HG02885 (cell line): ENCODE data around the gene PHACTR3.

ENCODE experiments used
- ATAC-seq: cut with Tn5 transposase; IDR thresholded peaks from one replicate; pipeline ENCODE4 v1.9.1; 2021; ENCODE audit warnings: mild to moderate bottlenecking; ENCODE audit not compliant: unreplicated experiment, poor library complexity

The PHACTR3 gene

DNA sequence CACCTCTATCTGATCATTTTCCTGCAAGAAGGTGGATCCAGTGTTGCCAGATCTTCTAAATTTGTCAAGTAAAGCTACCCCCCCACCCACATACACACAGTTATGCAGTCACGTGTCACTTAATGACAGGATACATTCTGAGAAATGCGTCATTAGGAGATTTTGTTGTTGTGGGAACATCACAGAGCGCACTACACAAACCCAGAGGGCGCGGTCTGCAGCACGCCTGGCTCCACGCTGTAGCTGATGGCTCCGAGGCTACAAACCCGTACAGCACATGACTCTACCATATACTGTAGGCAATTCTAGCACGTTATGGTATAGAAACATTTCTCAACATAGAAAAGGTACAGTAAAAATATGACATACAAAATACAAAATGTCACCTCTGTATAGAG is 202.2 kb downstream of the PHACTR3 start:
- no peak for ATAC-seq

DNA sequence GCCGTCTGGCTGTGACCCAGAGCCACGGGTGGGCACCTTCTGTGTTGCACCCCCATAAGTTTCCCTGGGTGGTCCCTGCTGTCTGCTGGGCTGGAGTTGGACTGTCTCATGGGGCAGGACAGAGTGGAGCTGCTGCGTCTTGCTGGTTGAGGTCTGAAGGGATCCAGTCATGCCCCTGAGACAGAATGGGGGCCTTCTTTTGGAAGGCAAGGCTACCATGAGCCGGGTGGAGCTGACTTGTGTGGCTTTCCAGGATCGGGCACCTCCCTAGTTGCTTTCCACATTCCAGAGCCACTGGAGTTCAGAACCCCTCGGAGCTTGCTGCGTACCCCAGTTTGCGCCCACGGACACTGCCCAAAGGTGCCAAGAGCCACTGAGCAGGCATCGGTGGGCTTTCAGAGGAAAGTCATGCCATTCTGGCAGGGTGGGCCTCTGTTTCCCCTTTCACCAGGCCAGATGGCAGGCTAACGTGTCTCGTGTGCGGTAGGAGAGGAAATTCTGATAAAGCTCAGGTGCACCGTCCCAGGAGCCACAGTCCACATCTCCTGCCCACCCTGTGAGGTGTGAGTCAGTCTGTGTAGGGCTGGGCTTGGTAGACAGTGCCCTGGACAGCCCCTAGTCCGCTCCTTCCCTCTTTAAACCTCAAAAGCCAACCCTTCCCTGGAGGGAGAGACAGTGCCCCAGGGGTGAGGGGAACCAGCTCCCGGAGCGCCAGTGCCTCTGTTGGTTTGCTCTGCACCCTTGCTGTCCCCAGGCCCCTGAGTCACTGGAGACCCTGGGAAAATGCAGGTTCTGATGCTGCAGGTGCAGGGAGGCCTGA is 203.8 kb downstream of the PHACTR3 start:
- ATAC-seq: no peak

DNA sequence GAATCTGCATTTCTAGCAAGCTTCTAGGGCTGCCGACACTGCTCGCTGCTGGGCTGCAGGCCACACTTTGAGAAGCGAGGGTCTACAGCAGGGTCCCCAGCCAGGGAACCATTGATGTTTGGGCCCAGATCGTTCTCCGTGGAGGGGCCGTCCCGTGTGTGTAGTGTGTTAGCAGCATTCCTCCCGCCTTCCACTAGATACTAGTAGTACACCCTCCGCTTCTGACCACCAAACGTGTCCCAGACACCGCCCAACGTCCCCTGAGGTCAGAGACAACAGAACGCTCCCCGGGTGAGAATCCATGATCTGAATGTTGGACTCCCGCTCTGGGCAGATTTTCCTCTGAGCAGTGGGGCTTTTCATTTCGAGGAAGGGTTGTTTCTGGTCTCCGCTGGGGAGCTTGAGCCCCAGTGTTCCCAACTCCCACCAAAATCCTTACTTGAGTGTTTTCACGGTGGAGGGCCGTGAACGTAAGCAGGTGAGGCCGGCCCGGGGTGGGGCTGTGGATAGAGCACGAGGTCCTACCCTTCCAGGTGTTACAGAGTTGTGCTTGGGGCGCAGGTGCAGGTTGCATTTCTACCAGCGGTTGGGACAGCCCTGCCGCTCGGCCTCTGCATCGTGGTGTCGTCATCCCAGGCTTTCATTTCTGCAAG is 204.5 kb downstream of the PHACTR3 start:
- no peak for ATAC-seq

DNA sequence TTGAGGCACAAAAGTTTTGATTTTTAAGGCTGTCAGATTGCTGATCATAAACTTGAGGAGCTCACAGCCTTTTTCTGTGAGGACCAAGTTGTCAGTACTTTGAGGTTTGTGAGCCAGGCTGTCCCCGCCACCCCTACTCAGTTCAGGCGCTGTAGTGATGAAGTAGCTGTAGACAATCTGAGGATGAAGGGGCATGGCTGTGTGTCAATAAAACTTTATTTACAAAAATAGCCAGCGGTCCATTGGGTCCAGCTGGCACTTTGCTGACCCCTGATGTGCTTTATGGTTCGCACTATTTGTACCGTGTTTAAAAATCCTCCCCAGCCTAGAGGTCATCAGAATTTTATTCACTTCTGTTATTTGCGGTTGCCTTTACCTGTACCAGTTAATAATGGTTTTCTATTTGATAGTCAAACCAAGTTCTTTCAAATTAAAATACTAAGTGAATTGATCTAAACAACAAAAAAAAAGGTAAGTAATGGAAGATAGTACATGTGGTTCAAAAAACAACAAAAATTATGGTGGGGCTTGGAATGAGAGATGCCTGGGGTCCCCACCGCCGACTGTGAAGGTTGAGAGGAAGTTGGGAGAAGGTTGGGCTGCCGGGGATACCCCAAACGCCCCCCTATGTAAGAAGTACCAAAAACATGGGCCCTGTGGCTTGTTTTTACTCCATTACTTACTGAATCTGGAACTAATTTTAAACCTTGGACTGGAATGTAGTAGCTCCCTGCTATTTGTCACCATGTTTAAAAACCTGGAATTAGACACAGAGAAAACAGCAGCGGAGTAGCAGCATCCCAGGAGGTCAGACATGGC is 205.5 kb downstream of the PHACTR3 start:
- no peak for ATAC-seq

DNA sequence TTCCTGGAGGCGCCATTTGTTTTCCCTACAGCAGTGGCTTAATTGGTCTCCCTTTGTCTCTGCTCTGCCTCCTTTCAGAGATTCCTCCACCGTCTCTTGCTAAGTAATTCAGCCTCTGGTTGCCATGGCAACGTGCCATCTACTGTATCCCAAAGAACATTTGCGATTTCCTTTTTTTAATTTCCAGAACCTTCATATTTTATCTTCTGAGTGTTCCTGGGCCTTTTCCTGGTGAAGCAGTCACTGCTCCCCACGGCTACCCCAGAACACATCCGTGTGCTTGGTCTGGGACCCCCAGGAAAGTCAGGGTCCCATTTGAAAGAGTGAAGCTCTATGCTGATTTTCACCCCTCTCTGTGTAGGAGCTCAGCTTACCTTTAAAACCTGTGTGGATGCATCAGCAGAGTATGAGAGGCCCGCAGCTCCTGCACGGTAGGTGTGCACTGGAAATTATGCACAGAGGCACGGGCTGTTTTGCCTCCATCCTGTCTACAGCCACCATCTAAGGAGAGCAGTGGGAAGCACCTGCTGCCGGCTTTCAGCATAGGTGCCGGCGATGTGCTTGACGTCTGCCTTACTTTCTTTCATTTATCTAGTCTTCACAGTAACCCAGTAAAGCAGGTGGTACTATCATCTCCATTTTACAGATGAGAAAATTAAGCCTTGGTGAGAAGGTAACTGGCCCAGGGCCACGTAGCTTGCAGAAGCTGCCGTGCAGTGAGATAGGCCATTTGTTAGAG is 206.3 kb downstream of the PHACTR3 start:
- no peak for ATAC-seq

DNA sequence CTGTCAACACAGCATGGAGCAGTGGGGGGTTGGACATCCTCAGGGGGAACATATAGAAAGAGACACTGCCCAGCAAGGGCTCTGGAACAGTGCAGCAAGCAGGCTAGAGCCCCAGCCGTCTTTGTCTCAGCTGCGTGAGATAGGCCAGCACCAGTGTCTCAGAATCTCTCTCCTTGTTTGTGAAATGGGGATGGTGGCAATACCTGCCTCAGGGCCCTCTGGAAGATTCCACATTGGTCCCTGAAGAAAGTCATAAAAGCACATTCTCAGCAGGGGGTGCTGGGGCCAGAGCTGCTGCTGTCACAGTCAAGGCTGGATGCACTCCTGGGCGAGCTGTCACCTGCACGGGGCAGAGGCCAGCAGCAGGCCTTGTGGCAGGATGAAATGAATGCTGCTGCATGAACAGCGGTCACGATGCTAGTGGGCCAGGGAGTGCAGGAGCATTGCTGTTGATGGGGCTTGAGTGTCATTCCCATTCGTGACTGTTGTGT is 207.4 kb downstream of the PHACTR3 start:
- no peak for ATAC-seq

DNA sequence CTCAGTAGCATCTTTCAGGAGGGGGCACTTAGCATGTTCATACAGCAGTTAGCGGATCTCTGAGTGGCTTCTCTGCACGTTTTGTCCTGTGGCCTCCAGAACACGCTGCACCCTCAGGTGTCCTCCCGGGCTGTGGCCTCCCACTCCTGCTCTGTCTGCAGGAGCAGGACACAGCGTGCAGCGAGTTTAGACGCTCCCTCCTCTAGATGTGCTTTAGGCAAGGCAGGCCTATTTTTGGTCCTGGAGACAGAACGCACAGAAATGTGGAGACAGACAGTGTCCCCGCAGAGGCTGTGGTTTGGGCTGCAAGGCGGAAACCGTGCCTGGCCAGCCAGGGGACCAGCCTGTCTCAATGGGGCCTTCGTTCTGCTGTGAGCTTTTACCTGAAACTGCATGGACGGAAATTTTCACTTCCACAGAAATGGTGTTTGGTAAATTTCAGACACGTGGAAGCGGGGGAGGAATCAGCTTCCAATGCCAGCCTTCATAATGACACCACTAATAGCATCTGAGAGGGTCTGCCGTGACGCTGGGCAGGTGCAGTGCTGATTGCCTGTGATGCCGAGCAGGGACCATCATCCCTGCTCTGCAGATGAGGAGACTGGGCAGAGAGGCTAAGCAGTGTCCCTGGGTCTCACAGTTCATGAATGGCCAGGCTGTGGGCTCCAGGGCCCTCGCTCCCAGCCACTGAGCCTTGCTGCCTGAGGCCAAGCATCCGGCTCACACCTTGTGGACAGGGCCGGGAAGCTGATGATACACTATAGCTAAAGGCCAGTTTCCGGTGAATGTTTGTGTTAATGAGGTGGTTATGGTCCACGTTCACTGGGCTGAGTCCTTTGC is 208.2 kb downstream of the PHACTR3 start:
- ATAC-seq: no peak

DNA sequence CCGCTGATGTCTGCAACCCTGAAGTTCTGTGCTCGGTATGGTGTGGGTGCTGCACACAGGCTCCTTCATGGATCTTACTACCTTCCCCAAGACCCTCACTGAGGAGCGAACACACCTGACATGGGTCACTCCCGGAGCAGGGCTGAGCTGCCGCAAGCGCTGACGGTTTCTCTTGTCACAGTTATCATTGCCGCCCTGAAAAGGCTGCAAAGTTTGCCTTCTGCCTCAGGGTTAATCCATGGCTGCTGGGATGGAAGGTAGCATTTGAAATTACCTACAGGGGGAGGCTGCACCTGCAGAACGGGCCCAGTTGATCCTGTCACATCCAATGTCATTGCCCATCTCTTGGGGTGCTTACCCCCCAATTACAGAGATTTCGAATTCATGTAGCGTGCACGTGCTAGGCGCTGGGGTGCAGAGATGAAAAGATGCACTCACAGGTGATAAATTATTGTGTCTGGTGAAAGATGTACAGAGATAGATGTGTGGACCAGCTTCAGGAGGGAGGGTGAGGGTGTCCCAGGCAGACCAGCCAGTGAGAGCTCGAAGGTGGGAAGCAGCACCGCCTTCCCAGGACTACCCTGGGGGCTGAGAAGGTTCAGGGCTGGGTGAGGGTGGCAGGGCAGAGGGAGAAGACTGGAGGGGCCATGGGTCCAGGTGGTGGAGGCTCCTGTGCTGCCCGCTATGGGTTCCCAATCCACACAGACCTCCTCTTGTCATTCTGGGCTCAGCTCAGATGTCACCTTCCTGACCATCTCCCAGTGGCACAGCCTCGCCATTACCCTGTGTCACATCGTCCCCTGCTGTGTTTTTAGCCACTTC is 209.0 kb downstream of the PHACTR3 start:
- no peak for ATAC-seq

DNA sequence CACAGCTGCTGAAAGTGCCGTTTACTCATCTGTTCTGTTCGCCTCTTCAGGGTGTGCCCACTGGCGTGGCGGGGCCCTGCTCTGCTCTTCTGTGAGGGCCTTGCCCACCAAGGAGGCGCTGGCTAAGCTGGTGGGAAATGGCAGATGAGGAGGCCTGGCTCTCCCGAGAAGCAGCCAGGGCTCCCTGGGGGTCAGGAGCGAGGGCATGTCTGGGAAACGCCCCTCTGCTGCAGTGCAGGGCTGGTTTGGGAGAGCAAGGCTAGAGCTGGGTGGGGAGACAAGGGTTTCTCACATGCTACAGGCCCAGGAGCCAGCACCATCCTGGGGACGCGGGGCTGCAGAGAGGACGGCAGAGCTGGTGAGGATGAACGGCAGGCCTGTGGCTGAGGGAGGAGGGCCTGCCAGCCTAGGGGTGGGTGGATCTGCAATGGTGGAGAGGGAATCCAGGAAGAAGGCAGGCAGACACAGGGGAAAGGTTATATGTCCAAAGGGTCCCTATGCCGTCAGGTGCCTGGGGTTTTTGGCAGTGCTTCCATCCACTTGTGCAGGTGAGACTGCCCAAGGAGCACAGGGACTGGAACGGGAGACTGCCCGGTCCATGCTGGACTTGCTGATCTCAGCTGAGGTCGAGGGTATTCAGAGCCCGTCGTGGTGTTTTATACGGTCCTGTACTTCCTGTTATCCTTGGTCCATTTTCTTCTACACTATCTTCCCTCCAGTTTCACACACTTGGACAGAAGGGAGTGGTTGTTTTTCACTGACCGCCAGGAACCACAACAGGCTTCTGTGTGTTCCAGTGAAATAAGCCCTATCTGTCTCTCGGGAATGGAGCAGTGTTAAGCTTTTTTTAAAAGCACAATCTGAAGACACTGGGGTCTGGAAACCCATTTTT is 209.9 kb downstream of the PHACTR3 start:
- no peak for ATAC-seq

DNA sequence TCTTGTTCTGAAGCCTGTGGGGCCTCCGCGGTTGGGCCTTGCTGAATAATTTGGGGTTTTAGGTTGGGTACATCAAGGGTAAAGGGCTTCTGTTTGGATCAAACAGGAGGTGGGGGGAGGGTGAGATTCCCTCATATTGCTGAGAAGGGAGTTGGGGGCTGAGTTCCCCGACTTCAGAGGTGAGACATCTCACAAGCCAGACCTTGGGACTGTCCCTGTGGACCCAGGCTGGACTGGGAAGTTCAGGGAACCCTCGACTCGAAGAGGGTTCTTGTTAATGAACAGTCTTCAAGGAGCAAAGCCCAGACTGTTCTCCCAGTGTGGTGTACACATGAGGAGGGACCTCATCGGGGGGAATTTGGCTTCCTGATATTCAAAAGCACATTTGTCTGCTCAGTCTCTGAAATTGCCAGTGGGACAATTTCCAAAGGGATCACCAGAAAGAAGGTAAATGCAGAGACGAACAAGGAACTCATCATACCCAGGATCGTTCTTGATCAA is 210.6 kb downstream of the PHACTR3 start:
- ATAC-seq: no peak

DNA sequence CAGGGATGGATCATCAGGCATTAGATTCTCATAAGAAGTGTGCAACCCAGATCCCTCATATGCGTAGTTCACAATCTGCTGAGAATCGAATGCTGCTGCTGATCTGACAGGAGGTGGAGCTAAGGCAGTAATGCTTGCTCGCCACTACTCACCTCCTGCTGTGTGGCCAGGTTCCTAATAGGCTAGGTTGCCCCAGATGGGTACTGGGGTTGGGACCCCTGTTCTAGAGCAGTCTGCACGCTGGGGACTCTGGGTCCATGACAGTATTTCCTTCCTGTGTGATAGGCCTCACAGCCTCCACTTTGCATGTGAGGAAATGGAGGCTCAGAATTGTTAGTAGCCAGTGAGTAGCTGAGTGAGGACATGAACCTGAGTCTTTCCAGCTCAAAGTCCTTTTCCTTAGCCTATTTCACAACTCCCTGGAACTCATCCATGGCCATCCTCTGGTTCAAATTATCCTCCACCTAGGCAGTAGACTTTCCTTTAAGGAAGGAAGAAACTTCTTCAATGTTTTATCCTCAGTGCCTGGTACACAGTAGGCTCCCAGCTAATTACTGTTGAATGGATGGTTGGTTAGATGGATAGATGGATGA is 211.9 kb downstream of the PHACTR3 start:
- no peak for ATAC-seq

DNA sequence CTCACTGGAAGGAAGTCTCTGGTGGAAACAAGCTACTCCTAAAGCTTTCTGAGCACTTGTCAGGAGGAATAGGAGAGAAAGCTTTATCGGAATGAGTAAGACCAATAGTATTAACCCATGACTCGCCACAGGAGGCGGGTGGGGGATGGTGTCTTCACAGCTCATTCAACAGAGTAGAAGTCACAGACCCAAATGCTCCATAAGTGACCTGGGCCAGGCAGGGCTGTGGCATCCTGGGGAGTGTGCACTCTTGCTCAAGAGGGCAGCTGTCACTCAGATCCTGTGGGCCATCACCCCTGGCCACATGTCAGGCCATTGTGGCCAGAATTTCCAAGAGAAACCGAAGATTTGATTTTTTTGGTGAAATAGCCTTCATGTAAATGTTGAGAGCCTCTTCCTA is 213.1 kb downstream of the PHACTR3 start:
- ATAC-seq: no peak

DNA sequence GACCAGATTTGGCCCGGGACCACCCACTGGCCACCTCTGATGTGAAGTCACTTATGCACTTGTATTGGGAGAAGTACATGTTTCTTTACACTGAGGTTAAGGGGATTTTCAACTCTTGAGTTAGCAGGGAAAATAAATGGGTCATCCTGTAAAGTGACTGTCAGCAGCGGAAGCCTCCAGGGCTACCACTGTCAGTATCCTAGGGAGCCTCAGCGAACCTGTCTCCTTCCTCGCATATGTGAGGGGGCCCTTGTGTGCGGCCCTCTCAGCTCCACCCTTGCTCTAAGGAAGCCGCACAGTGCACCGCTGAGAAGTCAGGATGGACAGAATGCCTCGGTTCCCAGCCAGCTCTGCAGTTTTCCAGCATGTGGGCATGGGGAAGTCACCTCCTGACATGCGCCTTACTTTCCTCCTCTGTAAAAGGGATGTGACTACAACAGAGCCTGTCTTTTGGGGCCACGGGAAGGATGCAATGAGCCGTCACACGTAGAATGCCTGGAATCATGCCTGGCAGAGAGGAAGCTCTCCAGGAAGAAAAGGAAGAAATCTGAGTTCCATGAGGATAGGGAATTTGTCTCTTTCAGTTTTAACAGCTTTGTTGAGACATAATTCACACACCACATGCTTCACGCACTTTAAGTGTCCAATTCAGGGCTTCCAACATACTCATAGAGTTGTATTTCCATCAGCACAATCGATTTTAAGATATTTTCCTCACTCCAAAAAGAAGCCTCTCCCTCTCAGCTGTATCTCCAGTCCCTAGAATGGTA is 213.7 kb downstream of the PHACTR3 start:
- ATAC-seq: no peak

DNA sequence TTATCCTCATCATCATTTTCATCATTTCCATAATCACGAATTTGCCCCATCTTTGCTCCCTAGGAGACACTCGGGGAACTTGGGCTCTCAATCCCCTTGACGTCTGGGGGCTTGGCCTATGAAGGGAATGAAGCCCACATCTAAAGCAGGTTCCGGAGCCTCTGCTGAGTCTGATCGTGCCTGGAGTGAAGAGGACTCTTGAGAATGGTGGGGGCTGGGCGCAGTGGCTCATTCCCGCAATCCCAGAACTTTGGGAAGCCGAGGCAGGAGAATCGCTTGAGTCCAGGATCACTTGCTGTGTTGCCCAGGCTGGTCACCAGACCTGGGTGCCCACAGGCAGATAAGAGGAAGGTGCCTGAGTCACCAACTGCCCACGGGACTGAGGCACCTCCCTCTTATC is 214.6 kb downstream of the PHACTR3 start:
- ATAC-seq: no peak

DNA sequence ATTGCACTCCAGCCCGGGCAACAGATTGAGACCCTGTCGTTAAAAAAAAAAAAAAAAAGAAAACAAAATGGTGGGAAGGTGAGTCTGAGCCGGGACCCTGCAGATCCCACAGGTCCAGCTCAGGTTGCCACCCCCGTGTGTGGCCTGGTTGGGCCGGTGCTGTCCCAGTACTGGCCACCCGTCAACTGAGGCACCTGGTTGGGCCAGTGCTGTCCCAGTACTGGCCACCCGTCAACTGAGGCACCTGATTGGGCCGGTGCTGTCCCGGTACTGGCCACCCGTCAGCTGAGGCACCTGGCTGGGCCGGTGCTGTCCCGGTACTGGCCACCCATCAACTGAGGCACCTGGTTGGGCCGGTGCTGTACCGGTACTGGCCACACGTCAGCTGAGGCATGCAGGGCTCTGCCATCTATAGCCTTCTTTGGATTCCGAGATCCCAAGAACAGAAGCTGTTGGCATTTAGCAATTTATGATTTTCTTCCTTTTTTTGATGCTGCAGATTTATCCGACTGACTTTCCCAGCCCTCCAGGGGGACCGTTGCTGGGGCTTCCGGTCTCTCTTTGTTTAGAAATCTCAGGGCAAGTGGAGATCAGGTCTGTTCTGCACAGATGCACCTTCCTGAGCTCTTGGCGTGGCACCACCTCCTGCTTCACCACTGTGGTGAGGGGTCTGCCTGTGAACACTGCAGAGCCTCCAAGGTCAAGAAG is 215.3 kb downstream of the PHACTR3 start:
- no peak for ATAC-seq
